OCI-M2 (cell line): ENCODE measurements around the gene PTPRE.

Experiments used
- DNase-seq: peaks from one replicate; lab custom pipeline; 2025; ENCODE audit not compliant: unreplicated experiment; lab: John Stamatoyannopoulos, UW

PTPRE gene

DNA sequence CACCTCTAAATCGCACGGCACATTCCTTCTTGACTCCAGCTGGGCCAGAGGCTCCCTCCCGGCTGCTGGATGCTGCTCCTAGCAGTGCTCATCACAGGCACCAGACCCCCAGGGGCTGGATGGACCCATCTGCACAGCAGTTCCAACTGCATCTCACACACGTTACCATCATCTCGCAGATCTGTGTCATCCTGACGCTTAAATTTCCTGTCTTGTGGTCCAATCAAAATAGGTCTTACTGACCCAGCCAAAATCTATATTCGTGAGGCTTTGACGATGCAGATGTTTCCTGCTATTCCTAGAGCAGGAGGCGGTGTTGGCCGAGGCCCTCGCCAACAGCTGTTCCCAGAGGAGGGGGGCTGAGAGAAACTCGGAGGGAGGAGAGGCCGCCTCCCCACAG, 111.3 kb downstream of the PTPRE start:
- DNase-seq = no peak

DNA sequence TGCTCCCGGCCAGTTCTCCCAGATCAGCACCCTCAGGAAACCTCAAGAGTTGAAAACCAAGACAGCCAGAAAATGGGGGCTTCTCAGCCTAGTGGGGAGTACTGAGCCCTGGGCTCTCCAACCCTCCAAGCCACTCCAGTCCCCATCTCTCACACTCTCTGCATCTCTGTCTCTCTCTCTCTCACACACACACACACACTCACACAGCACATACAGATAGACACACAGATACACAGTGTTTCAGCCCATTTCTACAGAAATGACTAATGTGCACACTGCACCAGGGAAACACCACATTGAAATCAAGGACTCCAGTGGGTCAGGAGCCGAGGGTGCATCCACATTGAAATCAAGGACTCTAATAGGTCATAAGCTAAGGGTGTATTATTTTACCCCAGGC, 111.8 kb downstream of the PTPRE start:
- DNase-seq = no peak

DNA sequence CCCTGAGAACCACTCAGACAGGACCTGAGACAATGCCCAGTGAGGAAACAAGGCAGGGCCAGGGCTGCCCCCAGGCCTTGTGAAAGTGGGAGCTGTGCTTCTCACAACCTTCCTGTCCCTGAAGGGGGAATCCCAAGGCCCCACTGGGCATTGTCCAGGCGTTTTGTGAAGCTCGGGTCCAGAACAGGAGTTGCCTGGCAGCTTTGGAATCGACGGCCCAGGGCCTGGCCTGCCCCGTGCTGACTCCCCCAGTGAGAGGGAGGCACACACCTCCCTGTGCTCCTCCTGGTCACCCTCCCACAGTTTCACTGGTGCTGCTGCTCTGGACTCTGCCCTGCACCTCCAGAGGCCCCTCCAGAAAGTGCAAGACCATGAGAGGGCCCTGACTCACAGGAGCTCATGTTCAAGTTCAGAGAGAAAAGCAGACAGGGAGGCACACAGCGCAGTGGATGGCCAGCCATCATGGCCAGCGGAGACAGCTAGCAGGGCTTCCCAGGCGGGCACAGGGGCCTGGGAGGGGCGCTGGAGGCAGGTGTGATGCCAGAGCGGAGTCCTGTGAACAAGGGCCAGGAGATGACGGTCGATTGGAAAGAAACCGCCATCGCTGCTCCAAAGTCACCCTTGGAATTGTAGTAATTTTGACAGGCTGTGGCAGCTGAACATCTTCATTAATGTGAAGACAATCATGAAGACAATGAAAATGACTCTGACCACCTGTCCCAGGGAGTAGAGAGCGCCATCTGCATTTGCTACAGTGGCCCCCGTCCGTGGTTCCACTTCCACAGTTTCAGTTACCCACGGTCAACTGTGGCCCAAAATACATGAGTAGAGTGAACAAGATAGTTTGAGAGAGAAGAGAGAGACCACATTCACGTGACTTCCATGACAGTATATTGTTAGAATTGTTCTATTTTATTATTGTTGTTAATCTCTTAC, 115.6 kb downstream of the PTPRE start:
- no peak for DNase-seq

DNA sequence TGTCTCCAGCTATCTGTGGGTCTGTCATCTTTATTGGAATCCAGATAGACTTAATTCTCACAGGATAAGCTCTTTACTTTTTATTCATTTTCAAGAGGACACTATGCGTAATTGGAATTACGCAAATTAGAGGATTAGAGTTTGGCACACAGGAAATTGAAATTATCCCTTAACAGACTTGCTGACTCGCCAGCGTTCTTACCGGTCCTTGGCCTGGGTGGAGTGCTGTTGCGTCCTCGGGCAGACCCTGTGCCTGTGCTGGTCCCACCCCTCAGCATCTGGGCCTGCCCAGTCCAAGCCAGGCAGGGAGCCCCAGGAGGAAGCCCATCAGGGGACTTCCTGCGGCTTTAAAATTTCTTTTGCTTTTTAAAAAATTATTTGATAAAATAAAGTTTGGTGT, 117.5 kb downstream of the PTPRE start:
- DNase-seq = no peak

DNA sequence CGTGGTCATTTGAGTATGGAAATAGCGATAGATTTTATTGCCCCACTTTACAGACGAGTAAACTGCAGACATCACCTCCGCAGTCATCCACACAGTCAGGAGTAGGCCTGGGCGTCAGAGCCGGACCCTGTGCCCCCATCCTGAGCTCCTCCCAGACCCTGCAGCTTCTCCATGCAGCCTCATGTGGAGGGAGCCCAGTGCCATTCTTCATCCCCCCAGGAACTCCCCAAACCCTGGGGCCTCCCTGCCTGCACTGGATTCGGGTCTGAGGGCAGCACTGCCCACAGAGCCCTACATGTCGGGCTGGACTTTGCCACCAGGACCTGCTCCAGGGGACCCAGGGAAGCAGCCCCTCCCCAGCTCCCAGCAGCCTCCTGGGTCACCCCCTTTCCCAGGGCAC, 118.5 kb downstream of the PTPRE start:
- DNase-seq = no peak

DNA sequence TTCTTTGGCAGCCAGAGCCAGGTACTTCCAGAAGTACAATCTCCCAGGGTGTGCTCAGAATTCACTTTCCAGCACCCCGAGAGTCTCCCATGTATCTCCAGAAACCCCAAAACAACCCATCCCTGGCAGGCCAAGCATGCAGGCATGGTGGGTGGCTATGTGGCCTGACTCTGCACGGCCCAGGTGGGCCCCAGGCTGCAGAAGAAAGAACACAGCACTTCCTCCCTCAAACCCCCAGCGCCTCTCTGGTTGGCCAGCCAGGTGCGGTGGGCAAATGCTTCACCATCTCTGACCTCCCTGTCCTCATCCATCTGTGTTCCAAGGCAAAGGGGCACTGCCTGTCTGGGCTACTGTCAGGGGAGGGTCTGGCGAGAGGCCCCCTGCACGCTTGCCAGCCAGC, 119.0 kb downstream of the PTPRE start:
- DNase-seq = no peak

DNA sequence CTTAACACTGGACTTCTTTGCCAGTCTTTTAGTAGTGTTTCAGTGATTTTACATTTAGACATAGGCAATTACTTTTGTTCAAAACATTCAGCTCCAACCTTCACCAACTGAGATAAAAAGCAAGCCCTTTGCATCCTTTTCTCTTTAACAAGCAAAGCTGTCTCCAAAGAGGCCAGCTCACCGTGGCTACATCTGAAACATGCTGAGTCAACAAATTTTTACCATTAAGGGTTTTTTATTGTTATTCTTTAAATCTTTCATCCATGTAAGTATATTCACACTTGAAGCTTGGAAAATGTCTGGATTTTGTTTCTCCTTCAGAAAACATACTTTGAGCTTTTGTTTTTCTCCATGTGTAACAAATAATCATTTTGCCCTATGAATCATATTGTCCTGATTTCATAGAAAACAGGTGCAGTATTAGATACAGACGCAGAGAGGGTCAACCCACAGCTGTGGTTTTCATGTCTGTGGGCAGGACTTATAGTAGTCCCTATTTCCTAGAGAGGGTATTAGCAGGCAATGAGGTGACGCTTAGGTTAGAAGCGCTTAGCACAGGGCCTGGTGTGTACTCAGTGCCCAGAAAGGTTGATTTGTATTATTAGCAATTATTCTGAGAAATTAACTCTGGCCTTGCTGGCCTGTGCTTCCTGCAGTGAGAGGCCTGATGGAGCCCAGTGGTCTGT, 119.9 kb downstream of the PTPRE start:
- DNase-seq = no peak

DNA sequence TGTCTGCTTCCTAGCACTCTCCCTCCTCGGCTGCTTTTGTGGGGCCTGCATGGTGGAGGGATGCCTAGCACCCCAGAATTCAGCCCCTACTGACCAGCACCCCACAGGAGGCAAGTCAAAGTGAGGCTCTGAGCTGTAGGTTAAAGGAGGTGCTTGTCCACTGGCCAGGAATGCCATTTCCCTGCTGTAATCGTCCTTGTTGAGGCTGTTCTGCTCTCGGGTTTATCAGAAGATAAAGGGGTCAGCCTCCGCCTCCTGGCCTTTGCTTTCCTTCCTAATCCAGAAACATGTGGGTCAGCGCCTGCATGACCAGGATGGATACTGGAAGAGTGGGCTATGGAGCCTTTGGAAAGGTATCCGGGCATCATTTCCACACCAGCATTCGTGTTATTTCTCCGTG, 120.4 kb downstream of the PTPRE start:
- DNase-seq = no peak

DNA sequence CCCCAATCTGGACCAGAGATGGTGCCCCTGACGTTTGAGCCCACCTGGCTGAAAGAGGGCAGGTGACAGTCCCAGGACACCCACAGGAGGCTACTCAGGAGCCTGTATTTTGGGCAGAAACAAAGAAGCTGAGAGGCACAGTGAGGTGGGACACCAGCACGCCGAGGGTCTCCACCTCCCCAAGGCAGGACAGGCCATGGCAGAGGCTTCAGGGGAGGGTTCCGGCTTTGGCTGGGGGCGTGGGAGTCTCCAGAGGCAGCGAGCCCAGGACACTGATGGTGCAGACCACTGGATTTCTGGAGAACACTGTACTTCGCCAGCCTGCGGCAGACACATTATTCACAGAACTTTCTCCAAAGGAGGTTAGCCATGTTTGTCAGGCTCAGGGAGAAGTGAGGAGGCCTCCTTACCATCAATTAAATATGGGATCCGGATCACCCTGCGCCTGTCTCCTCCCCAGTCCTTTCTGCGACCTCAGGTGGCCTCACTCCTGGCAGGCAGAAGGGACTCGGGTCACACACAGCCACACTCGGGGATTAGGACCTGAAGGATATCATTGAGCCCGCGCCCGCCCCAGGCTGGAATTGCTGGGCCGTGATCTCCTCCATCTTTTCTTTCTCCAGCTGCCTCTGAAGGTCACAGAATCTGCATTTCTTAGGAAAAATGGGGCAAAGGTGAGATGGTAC, 121.1 kb downstream of the PTPRE start:
- no peak for DNase-seq

DNA sequence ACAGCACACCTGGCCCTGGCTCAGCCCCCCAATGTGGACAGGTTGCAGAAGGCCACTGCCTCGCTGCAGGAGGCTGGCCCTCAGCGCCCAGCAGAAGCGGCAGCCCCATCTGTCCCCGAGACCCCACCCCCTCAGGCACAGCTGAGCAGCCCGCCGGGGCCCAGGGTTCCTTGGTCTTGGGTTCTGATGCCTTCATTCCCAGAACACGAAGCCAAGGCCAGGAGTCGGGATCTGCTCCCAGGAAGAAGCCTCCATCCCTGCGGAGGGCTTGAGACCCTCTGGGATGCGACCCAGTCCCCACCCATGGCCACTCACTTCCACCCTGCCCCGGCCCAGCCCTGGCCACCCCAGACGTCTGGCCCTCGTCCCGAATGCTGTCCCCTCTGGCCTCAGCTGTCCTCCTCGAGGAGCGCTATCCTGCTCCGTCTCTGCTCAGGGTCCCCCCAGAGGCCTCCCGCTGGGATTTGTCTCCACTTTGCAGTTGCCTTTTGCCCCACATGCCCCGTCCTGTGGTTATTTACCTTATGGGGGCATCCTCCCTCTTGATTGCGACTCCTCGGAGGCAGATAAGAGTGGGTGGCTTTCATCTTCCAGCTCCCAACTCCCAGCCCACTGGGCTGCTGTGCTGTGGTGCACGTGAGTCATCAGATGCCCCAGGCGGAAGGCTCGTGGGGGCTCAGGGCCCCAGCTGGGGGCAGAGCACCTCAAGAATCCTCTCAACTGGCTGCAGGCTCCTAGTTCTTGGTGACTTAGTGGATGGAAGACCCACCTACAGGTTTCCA, 121.8 kb downstream of the PTPRE start:
- DNase-seq = no peak

DNA sequence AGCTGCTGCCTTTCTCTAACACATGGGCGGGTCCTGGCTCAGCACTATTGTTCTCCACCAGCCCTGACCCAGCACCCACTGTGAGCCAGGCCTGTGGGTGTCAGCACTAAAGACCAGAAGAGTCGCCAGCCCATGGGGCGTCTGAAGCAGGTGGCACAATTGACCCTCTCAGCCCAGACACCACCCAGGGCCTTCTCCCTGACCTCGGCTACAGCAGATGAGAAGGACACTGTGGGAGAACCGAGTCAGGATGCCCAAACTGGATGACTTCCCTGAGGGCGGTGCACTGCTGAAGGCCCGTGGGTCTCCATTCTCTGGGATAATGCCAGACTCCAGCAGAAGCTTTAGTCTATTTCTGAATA, 122.4 kb downstream of the PTPRE start:
- DNase-seq = no peak

DNA sequence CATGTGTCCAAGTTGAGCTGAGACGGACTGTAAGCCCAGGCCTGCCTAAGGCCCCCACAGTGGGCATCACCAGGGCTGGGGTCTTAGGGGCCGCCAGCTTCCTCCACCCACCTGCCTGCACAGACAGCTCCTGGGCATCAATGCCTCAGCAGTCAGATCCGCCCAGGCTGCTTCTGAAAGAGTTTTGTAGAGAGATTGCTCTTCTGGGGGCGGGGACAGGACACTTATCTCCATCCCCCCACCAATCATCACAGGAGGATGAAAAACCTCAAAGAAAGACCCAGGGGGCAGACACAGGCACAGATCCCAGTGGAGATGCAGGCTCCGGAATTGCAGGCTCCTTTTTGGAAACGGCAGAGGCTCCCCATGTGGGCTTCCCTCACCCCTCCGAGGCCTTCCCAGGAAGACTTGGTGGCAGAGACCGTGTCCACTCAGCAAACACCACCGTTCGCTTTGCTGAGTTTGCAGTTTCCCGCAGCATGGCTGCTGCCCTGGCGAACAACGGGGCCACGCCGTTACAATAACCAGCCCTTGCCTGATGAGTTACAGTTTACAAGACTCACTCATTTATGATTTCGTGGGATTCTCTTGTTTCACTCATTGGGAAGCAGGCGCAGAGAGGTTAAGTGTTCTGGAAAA, 122.9 kb downstream of the PTPRE start:
- no peak for DNase-seq

DNA sequence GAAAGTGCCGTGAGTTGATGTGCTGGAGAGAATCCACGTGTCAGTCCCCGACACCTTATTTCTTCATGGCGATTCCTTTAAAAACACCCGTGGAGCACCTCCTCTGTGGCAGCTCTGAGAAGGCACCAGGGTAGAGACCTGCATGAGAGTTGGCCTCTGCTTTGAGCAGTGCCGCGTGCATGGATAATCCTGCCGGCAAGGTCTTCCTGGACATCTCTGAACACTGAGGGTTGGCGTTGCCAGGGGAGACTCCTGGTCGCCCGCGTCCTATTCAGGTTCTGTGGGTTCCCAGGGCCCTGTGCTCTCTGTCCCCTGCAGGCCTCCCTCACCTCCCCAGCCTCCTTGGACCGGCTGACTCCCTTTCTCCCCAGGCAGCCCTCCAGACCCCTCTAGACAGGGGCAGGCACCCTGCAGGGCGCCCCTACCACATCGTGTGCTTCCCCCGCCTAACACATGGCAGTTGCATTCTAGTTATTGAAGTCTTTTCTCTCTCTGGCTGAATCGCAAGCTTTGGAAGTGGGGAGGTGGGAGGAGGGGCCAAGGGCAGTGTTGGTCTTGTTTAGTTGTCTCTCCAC, 123.7 kb downstream of the PTPRE start:
- no peak for DNase-seq

DNA sequence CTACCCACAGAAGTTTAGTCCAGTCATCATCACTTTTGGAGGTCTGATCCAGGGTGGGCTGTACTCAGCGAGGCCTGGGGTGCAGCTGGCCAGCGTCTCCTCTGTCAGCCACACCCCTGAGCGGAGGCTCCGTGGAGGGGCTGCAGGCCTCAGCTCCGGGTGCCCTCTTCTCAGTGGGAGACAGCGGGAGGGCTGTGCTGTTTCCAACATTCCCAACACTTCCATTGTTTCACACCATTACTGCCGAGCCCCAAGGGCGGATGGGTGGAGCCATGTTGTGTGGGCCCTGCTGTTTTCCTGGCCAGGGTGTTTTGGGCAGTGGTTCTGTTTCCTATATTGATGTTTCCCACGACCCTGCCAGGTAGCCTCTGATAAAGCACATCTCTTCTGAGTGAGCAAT, 124.3 kb downstream of the PTPRE start:
- no peak for DNase-seq

DNA sequence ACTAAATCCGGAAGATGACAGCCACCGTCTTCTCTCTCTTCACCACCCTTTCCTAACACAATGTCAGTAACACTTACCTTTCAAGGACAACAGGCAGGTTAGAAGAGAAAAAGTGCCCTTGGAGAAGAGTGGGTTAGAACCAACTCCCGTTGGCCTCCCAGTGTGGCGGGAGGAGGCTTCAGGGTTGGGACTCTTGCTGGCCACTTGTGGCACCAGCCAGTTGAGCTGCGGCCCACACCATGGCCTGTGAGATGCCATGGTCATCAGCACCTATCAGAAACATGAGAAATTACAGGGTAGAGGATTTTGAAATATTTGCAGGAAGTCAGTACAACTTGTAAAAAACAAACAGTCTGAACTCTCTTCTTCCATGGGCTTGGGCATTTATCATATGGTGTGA, 125.6 kb downstream of the PTPRE start:
- no peak for DNase-seq

DNA sequence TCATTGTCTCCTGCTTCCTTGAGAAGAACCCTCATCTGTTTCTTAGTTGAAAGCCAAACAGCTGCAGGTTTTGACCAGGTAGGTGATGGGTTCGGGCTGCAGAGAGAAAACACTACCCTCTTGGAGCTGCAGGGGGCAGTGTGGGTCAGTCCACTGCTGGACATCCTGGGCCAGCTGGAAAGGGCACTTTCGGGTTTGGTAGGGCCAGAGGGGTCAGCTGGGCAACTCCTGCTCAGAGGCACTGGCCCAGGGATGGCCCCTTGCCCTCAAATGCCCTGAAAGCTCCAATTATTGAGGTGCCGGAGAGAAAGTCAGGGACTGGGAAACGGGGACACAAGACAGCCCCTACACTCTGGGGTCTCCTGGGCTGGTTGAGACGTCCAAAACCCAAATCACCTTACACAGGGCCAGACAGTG, 128.7 kb downstream of the PTPRE start:
- DNase-seq = no peak

DNA sequence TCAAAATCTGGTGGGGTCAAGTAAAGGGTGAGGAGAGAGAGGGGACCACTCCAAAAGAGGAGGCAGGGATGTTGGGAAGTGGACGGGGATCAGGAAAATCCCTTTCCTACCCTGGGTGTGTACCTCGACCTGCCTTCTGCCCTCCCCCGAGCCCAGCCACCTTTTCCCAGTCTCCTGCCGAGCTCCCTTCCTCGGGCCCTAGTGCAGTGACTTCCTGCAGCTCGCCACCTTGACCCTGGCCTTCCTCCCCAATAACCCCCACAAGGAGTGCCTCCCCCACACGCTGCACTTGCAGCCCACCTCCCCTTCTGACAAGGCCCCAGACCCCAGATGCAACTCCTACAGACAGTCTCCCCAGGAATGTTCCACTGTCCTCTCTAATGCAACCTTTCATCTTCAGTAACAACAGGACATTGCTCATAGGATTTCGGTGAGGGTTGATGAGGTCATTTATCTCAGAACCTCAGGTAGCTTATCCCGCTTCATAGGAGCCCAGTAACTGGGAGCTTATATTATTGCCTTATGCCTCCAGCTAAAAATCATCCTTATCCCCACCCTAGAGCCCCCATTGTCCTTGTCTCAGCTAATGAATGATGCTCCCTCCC, 129.2 kb downstream of the PTPRE start:
- no peak for DNase-seq

DNA sequence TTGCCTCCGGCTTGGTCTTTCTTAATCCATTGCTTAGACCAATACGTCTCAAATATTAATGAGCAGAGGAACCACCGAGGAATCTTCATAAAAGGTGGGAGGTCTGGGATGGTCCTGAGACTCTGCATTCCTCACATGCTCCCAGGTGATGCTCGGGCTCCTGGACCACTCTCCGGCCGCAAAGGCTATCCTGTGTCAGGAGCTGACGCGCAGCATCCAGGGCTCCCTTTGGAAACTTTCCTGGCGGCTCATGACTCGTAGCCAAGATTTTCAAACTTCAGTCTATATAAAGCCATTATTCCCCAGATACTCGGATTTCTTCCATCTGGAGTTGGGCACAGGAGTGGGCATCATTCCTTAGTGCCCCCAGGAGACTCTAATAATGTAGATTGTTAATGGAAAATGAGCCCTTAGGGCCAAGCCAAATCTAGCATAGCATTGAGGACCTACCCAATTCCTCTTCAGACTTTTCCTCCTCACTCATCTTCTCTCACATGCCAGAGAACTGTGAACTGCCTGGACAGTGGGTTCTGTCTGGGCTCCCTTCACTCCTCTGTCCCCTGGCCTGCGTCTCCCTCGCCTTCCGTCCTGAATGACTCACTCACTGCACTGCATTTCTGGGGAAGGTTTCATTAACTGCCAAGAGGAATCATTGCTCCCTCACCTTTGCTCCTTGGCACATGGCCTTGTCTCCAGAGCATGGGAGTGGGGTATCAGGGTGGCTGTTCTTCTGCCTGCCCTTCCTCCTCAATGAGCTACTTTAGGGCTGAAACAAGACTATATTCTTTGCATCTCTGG, 130.0 kb downstream of the PTPRE start:
- no peak for DNase-seq

DNA sequence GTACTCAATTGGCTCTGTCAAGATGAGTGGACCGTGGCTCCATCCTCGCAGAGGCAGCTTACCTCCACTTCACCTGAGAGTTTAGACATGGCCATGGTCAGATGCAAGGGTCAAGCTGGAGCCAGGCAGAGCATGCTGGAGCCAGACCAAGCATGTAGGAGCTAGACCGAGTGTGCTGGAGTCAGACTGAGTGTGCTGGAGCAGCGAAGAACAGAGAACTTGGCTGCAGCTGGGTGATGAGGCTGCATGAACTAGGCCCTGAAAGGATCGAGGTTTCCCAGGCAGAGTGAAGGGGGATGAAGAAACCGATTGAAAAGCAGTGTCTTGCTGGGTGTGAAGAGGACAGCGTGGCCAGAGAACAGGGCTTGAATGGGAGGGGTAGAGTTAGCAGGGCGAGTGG, 133.2 kb downstream of the PTPRE start:
- DNase-seq = no peak
